ENCODE results near the gene OPCML.

Gene OPCML

GRCh38 chr11:133300666-133301065 is 231.6 kb downstream of the OPCML start:
- DNase-seq (ENCODE audit: low read depth, low spot score) = no peak

- no peak for DNase-seq (ENCODE audit: low read depth, low spot score)
These were observed 240.5 kb downstream of the OPCML start for GRCh38 chr11:133291780-133292179.

GRCh38 chr11:133285359-133285758 is 246.9 kb downstream of the OPCML start:
- DNase-seq (ENCODE audit: low read depth, low spot score) = no peak

GRCh38 chr11:133284156-133284555 is 248.1 kb downstream of the OPCML start:
- no peak for DNase-seq (ENCODE audit: low read depth, low spot score)

- no peak for DNase-seq (ENCODE audit: low read depth, low spot score)
These were observed 254.4 kb downstream of the OPCML start for GRCh38 chr11:133277886-133278285.

- DNase-seq (ENCODE audit: low read depth, low spot score) = no peak
These were observed 260.2 kb downstream of the OPCML start for GRCh38 chr11:133271871-133272776.

GRCh38 chr11:133271206-133271605 is 261.1 kb downstream of the OPCML start:
- DNase-seq (ENCODE audit: low read depth, low spot score) = no peak

GRCh38 chr11:133269267-133269666 is 263.0 kb downstream of the OPCML start:
- no peak for DNase-seq (ENCODE audit: low read depth, low spot score)

- no peak for DNase-seq (ENCODE audit: low read depth, low spot score)
These were observed 265.3 kb downstream of the OPCML start for GRCh38 chr11:133266986-133267385.

- DNase-seq (ENCODE audit: low read depth, low spot score) = no peak
These were observed 266.7 kb downstream of the OPCML start for GRCh38 chr11:133265530-133266035.

- no peak for DNase-seq (ENCODE audit: low read depth, low spot score)
These were observed 269.0 kb downstream of the OPCML start for GRCh38 chr11:133263332-133263731.

GRCh38 chr11:133258751-133259150 is 273.6 kb downstream of the OPCML start:
- DNase-seq (ENCODE audit: low read depth, low spot score) = no peak

GRCh38 chr11:133254601-133255000 is 277.7 kb downstream of the OPCML start:
- DNase-seq (ENCODE audit: low read depth, low spot score) = no peak

GRCh38 chr11:133253570-133253969 is 278.7 kb downstream of the OPCML start:
- no peak for DNase-seq (ENCODE audit: low read depth, low spot score)

GRCh38 chr11:133251841-133252240 is 280.5 kb downstream of the OPCML start:
- DNase-seq (ENCODE audit: low read depth, low spot score) = no peak

GRCh38 chr11:133249530-133249929 is 282.8 kb downstream of the OPCML start:
- DNase-seq (ENCODE audit: low read depth, low spot score) = no peak

GRCh38 chr11:133249065-133249464 is 283.2 kb downstream of the OPCML start:
- no peak for DNase-seq (ENCODE audit: low read depth, low spot score)

GRCh38 chr11:133243832-133244231 is 288.5 kb downstream of the OPCML start:
- DNase-seq (ENCODE audit: low read depth, low spot score) = no peak

GRCh38 chr11:133240908-133241655 is 291.2 kb downstream of the OPCML start:
- no peak for DNase-seq (ENCODE audit: low read depth, low spot score)

- no peak for DNase-seq (ENCODE audit: low read depth, low spot score)
These were observed 292.7 kb downstream of the OPCML start for GRCh38 chr11:133239575-133239974.

GRCh38 chr11:133238495-133238894 is 293.8 kb downstream of the OPCML start:
- no peak for DNase-seq (ENCODE audit: low read depth, low spot score)

- DNase-seq (ENCODE audit: low read depth, low spot score) = no peak
These were observed 294.3 kb downstream of the OPCML start for GRCh38 chr11:133238027-133238426.

GRCh38 chr11:133235381-133235780 is 296.9 kb downstream of the OPCML start:
- no peak for DNase-seq (ENCODE audit: low read depth, low spot score)

Data from brain pericyte (primary cell).